GM12872 (cell line): ENCODE results near the gene MTMR6.

Source experiments
- CTCF ChIP-seq: IDR thresholded peaks from 3 replicates; pipeline ENCODE4 v1.5.1; 2011; ENCODE audit warnings: low read depth, mild to moderate bottlenecking, low read length, moderate library complexity; ENCODE audit not compliant: insufficient read depth

MTMR6 gene

GRCh38 chr13:25291691-25292090 is 4.4 kb upstream of the MTMR6 start:
- TF ChIP-seq CTCF, result no peak

GRCh38 chr13:25288966-25289365 is 1.7 kb upstream of the MTMR6 start:
- no peak for TF ChIP-seq CTCF

GRCh38 chr13:25286308-25286968 is 850 bp downstream of the MTMR6 start:
- TF ChIP-seq CTCF, result no peak

- TF ChIP-seq CTCF, result no peak
These were observed 5.4 kb downstream of the MTMR6 start for GRCh38 chr13:25281935-25282332.

- TF ChIP-seq CTCF, result no peak
These were observed 5.9 kb downstream of the MTMR6 start for GRCh38 chr13:25281193-25281934.

GRCh38 chr13:25280396-25280795 is 6.9 kb downstream of the MTMR6 start:
- TF ChIP-seq CTCF, result no peak

- no peak for TF ChIP-seq CTCF
These were observed 10.5 kb downstream of the MTMR6 start for GRCh38 chr13:25276748-25277147.
